ENCODE measurements around the gene RDH13.
"Not testable (repeated sequence)": the region's sequence is repeated elsewhere in the genome, so short reads cannot be mapped to it uniquely, and the experiment has no call there.

Gene RDH13

GRCh38 chr19:55075371-55075998, 12.5 kb upstream of the RDH13 start, which contains the start of gene EPS8L1:
Gene EPS8L1, plus strand, starts transcription at chr19:55075869. Its CDS starts 576 bp downstream, at chr19:55076445.
- no peak for DNase-seq

DNA sequence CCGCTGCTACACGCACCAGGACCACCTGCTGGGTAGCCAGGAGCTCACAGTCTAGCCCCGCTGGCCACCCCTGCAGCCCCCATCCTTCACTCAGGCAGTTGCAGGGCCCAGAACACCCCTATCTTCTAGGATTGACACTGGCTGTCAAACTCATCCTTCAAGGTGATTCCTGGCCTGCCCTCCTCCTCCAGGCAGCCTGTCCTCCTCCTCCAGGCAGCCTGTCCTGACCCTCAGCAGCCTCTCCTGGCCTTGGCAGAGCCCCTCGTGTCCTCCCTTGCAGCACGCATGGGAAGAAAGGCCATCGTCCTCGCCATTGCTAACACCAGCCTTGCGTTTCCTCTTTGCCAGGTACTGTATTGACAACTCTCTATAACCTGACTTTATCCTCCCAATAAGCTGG, 9.0 kb upstream of the RDH13 start:
- no peak for DNase-seq

DNA sequence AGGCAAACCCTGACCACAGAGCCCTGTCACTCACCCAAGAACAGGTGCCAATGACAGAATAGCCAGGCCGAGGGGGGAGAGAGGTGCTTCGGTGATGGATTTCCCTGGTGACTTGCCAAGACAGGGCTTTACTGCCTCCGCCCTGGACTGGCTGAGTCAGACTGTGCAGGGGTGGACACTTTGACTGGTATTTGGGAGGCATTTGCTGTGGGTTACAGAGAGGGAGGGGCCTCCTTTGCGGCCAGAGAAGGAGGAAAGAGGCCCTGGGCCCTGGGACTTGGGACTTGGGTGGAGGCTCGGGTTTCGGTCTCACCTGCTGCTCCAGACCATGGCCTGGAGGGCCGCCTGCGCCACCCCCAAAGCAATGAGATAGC, 8.2 kb upstream of the RDH13 start:
- DNase-seq: no peak

GRCh38 chr19:55070466-55071128, 7.6 kb upstream of the RDH13 start:
- DNase-seq: no peak

- no peak for DNase-seq
These were observed 6.9 kb upstream of the RDH13 start for GRCh38 chr19:55069865-55070197.

GRCh38 chr19:55068950-55069864, 6.3 kb upstream of the RDH13 start:
- DNase-seq: no peak

GRCh38 chr19:55067869-55068268, 4.9 kb upstream of the RDH13 start:
- DNase-seq: no peak

GRCh38 chr19:55066107-55066709, 3.3 kb upstream of the RDH13 start:
- no peak for DNase-seq

- not testable (repeated sequence) for DNase-seq
These were observed 2.6 kb upstream of the RDH13 start for GRCh38 chr19:55065516-55065915.

DNA sequence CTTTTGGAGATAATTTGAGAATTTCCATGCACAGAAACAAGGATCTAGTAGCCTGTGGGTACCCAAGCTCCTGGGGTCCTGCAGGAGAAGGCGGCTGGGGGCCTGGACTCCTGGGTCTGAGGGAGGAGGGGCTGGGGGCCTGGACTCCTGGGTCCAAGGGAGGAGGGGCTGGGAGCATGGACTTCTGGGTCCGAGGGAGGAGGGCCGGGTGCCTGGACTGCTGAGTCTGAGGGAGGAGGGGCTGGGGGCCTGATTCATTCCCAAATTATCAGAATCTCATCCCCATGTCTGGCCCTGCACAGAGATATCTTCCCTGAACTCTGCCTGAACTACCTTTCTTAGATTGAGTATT, 520 bp upstream of the RDH13 start:
- DNase-seq: no peak

GRCh38 chr19:55060287-55060686, 2.7 kb downstream of the RDH13 start:
- DNase-seq: not testable (repeated sequence)

- no peak for DNase-seq
These were observed 4.0 kb downstream of the RDH13 start for GRCh38 chr19:55058781-55059610.

GRCh38 chr19:55056827-55057226, 6.1 kb downstream of the RDH13 start:
- no peak for DNase-seq

GRCh38 chr19:55053735-55054134, 9.2 kb downstream of the RDH13 start:
- no peak for DNase-seq

DNA sequence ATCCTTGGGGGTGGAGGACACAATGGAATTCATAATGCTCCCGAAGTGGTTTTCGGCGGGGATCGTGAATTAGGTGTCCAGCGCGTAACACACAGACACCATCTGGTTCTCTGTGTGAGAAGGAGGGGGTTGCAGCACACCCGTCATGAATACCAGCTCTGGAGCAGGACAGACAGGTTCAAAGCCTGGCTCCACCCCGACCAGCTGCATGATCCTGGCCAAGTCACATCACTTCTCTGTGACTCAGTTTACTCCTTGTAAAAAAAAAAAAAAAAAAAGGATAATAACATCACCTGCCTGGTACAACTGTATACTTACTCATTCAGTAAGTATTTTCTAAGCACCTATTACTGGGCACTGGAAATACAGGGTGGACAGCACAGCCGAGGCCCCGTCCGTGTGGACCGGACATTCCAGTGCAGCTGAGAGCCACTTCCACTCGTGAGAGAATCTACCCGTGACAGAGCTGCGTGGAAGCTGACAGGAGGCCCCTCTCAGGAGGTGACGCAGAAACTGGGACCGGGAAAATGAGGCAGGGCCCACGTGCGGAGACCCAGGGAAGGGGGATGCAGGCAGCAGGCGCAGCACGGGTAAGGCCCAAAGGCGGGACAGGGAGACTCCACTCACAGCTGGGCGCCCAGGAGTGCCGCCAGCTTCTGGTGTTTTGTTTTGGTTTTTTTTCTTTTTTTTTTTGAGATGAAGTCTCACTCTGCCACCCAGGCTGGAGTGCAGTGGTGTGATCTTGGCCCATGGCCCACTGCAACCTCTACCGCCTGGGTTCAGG, 12.0 kb downstream of the RDH13 start:
- DNase-seq: no peak

GRCh38 chr19:55048446-55048845, 14.5 kb downstream of the RDH13 start:
- DNase-seq: no peak

GRCh38 chr19:55047951-55048350, 15.0 kb downstream of the RDH13 start:
- no peak for DNase-seq

DNA sequence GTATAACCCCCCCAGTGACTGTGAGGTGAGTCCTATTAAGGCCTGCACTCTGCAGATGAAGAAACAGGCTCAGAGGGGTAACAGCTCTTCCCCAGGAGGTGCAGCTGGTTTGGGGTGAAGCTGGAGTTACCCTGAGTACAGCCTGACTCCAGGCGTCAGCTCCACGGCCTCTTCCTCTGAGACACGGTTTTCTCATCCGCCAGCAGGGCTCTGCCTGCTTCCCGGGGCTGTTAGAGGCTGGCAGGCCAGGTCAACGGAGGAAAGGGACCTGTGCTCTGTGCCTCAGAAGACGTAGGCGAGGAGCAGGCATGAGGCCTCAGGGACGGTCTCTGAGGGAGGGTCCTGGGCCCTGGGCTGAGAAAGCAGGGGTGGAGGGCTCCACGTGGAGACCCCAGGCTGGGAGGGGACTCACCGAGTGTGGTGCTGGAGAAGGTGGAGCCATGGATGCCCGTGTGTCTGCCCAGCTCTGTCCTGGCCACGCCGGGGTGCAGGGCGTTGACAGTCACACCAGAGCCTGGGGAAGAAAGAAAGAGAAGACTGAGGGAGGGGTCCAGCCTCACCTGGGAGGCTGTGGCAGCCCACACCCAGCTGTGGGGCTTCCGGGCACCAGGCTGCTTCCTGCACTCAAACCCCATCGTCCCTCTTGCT, 15.8 kb downstream of the RDH13 start:
- no peak for DNase-seq

GRCh38 chr19:55044771-55045716, 17.9 kb downstream of the RDH13 start:
- DNase-seq: no peak

- DNase-seq: no peak
These were observed 18.7 kb downstream of the RDH13 start for GRCh38 chr19:55044286-55044685.
